ENCODE results near the gene C1orf105.
"Not testable (repeated sequence)": the region's sequence is repeated elsewhere in the genome, so short reads cannot be mapped to it uniquely, and the experiment has no call there.

The C1orf105 gene

GRCh38 chr1:172420385-172420784 lies at the start of gene C1orf105:
C1orf105 (plus strand) TSS chr1:172420685; CDS start chr1:172420886, 201 bp downstream.
- no peak for DNase-seq (ENCODE audit: low read depth)

GRCh38 chr1:172371646-172372045 lies 48.8 kb upstream of the C1orf105 start:
- DNase-seq (ENCODE audit: low read depth): not testable (repeated sequence)

- no peak for DNase-seq (ENCODE audit: low read depth)
These were observed 46.6 kb upstream of the C1orf105 start for GRCh38 chr1:172373864-172374263.

GRCh38 chr1:172375211-172375631 lies 45.3 kb upstream of the C1orf105 start:
- no peak for DNase-seq (ENCODE audit: low read depth)

GRCh38 chr1:172376431-172376830 lies 44.1 kb upstream of the C1orf105 start:
- DNase-seq (ENCODE audit: low read depth): no peak

GRCh38 chr1:172377565-172377964 lies 42.9 kb upstream of the C1orf105 start:
- DNase-seq (ENCODE audit: low read depth): no peak

GRCh38 chr1:172378109-172378760 lies 42.2 kb upstream of the C1orf105 start:
- DNase-seq (ENCODE audit: low read depth): no peak

- DNase-seq (ENCODE audit: low read depth): no peak
These were observed 39.8 kb upstream of the C1orf105 start for GRCh38 chr1:172380441-172381244.

GRCh38 chr1:172381946-172382345 lies 38.5 kb upstream of the C1orf105 start:
- DNase-seq (ENCODE audit: low read depth): no peak

- no peak for DNase-seq (ENCODE audit: low read depth)
These were observed 38.1 kb upstream of the C1orf105 start for GRCh38 chr1:172382406-172382805.

GRCh38 chr1:172382990-172383389 lies 37.5 kb upstream of the C1orf105 start:
- no peak for DNase-seq (ENCODE audit: low read depth)

- peak; percentile 33 for DNase-seq (ENCODE audit: low read depth)
These were observed 36.9 kb upstream of the C1orf105 start for GRCh38 chr1:172383536-172383935.

GRCh38 chr1:172384656-172385055 lies 35.8 kb upstream of the C1orf105 start:
- DNase-seq (ENCODE audit: low read depth): no peak

- DNase-seq (ENCODE audit: low read depth): no peak
These were observed 34.4 kb upstream of the C1orf105 start for GRCh38 chr1:172386046-172386445.

GRCh38 chr1:172388490-172388889 lies 32.0 kb upstream of the C1orf105 start:
- DNase-seq (ENCODE audit: low read depth): no peak

GRCh38 chr1:172390301-172390682 lies 30.2 kb upstream of the C1orf105 start:
- DNase-seq (ENCODE audit: low read depth): no peak

GRCh38 chr1:172390683-172391551 lies 29.6 kb upstream of the C1orf105 start:
- peak; percentile 43 for DNase-seq (ENCODE audit: low read depth)

- DNase-seq (ENCODE audit: low read depth): peak; percentile 30
These were observed 28.5 kb upstream of the C1orf105 start for GRCh38 chr1:172391976-172392375.

GRCh38 chr1:172393354-172393753 lies 27.1 kb upstream of the C1orf105 start:
- no peak for DNase-seq (ENCODE audit: low read depth)

- no peak for DNase-seq (ENCODE audit: low read depth)
These were observed 26.2 kb upstream of the C1orf105 start for GRCh38 chr1:172394141-172394751.

- DNase-seq (ENCODE audit: low read depth): peak; percentile 40
These were observed 25.7 kb upstream of the C1orf105 start for GRCh38 chr1:172394811-172395210.

- DNase-seq (ENCODE audit: low read depth): no peak
These were observed 24.9 kb upstream of the C1orf105 start for GRCh38 chr1:172395576-172395975.
